ENCODE measurements around the gene ZSWIM6.

DNA sequence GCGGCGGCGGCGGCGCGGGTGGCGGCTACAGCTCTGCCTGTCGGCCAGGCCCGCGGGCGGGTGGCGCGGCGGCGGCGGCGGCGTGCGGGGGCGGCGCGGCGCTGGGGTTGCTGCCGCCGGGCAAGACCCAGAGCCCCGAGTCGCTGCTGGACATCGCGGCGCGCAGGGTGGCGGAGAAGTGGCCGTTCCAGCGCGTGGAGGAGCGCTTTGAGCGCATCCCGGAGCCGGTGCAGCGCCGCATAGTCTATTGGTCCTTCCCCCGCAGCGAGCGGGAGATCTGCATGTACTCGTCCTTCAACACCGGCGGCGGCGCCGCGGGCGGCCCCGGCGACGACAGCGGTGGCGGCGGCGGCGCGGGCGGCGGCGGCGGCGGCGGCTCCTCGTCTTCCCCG lies 296 bp downstream of the ZSWIM6 start:
- TF ChIP-seq, protein P1, sequence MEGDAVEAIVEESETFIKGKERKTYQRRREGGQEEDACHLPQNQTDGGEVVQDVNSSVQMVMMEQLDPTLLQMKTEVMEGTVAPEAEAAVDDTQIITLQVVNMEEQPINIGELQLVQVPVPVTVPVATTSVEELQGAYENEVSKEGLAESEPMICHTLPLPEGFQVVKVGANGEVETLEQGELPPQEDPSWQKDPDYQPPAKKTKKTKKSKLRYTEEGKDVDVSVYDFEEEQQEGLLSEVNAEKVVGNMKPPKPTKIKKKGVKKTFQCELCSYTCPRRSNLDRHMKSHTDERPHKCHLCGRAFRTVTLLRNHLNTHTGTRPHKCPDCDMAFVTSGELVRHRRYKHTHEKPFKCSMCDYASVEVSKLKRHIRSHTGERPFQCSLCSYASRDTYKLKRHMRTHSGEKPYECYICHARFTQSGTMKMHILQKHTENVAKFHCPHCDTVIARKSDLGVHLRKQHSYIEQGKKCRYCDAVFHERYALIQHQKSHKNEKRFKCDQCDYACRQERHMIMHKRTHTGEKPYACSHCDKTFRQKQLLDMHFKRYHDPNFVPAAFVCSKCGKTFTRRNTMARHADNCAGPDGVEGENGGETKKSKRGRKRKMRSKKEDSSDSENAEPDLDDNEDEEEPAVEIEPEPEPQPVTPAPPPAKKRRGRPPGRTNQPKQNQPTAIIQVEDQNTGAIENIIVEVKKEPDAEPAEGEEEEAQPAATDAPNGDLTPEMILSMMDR (IDR thresholded peaks at IDR 0.05 in 4 of 5, conservative IDR thresholded peaks at IDR 0.05 in 1 of 5): no peak
- no peak for TF ChIP-seq POLR2A (IDR thresholded peaks at IDR 0.05)
